SH-SY5Y (cell line): Measurements from ENCODE around the gene DLG2.
A peak's percentile ranks its signal among the peaks of the same experiment; 100 is the strongest.

Experiments used
- GATA2 ChIP-seq: IDR thresholded peaks from 2 replicates; pipeline ENCODE4 v1.6.1; 2011; ENCODE audit warnings: mild to moderate bottlenecking, low read depth, low read length
- GATA3 ChIP-seq: IDR thresholded peaks from 2 replicates; pipeline ENCODE4 v1.6.1; 2011; ENCODE audit warnings: low read depth, mild to moderate bottlenecking, low read length, moderate library complexity

GRCh38 chr11:83725269-83725560 lies 1901.9 kb downstream of the DLG2 start:
- TF ChIP-seq GATA3 (no peak), GATA2 (0 out of 2 replicates have a peak, but pooled peaks have one; percentile 27)
